Omental fat pad (tissue), 4 donors: ENCODE data around the gene ZBTB32. TPM values are rescaled to one million over a fixed set of nuclear protein-coding genes. Genes with fewer than 3 reads are reported as not detected.

Experiments used
- ATAC-seq: fragments of 150-250 bp; one replicate; pipeline ENCODE4 v1.9.1; 2016; ENCODE audit warnings: mild to moderate bottlenecking, moderate library complexity; ENCODE audit not compliant: low FRiP score
- DNase-seq: peaks from one replicate; pipeline ENCODE4 v3.0.0-alpha.2; 2019; ENCODE audit warnings: low spot score
- CTCF ChIP-seq, 3 donors: fragments of 450-650 bp; IDR thresholded peaks; one replicate each; pipeline ENCODE4 v1.5.1; 2016 to 2017; ENCODE audit warnings: antibody characterized with exemption in 3 of 3, mild to moderate bottlenecking in 3 of 3, moderate library complexity in 2 of 3
- total RNA-seq, 4 donors: library from RNA; depleted of rRNA; stranded (reverse); fragments of >200 nt; gene quantifications; one replicate each; pipeline ENCODE4 v1.1.0, GENCODE V29; 2016

ZBTB32 gene
- total RNA-seq, 4 donors from 2014 or later = 0.47 to 0.72 TPM; not detected in 2

GRCh38 chr19:35754370-35755130 is 50.2 kb downstream of the ZBTB32 start:
- TF ChIP-seq CTCF (IDR thresholded peaks at IDR 0.05) = no peak
- DNase-seq = no peak
- ATAC-seq = no peak

GRCh38 chr19:35755131-35755549 is 50.8 kb downstream of the ZBTB32 start:
- ATAC-seq (no peak), DNase-seq (no peak)
- TF ChIP-seq CTCF (IDR thresholded peaks at IDR 0.05) = no peak

- ATAC-seq = peak; percentile 33
- no peak for TF ChIP-seq CTCF (IDR thresholded peaks at IDR 0.05)
- DNase-seq = peak; percentile 36
Measured at GRCh38 chr19:35755550-35756376, 51.4 kb downstream of the ZBTB32 start.

GRCh38 chr19:35756377-35757230 is 52.2 kb downstream of the ZBTB32 start, which contains the start of gene HSPB6:
HSPB6 (minus strand) TSS chr19:35757029; CDS start chr19:35757008, 21 bp downstream.
- DNase-seq (no peak), ATAC-seq (no peak)
- TF ChIP-seq CTCF (IDR thresholded peaks at IDR 0.05) = no peak

GRCh38 chr19:35757231-35757748 is 52.9 kb downstream of the ZBTB32 start:
- DNase-seq (peak; percentile 53), ATAC-seq (peak; percentile 79)
- no peak for TF ChIP-seq CTCF (IDR thresholded peaks at IDR 0.05)
